ENCODE data around the gene CPLX3.
A peak's percentile ranks its signal among the peaks of the same experiment; 100 is the strongest.

The CPLX3 gene

GRCh38 chr15:74842581-74843444, 16.4 kb downstream of the CPLX3 start, which contains the start of gene ULK3:
Gene ULK3, minus strand, starts transcription at chr15:74843156. Its CDS starts 51 bp downstream, at chr15:74843105.
- TF ChIP-seq TAF1 (IDR thresholded peaks at IDR 0.05; ENCODE audit: borderline replicate concordance, low read depth, low read length): no peak
- peak; percentile 63; the same call in 1 of the 2 replicates for TF ChIP-seq POLR2A (IDR thresholded peaks at IDR 0.05; ENCODE audit: low read depth, low read length)
- DNase-seq (ENCODE audit: insufficient read length) (peak; percentile 98), FAIRE-seq (peak; percentile 91)

GRCh38 chr15:74843445-74843828, 17.0 kb downstream of the CPLX3 start:
- TF ChIP-seq POLR2AphosphoS5 (IDR thresholded peaks at IDR 0.05; ENCODE audit: low read depth, low read length) (no peak; the same call in 1 of the 2 replicates), POLR2A (IDR thresholded peaks at IDR 0.05; ENCODE audit: low read depth, low read length) (no peak), TAF1 (IDR thresholded peaks at IDR 0.05; ENCODE audit: borderline replicate concordance, low read depth, low read length) (no peak)
- DNase-seq (ENCODE audit: insufficient read length) (no peak), FAIRE-seq (no peak)

GRCh38 chr15:74843891-74844299, 17.5 kb downstream of the CPLX3 start:
- no peak for DNase-seq (ENCODE audit: insufficient read length)
- TF ChIP-seq POLR2AphosphoS5 (IDR thresholded peaks at IDR 0.05; ENCODE audit: low read depth, low read length) (no peak; the same call in 1 of the 2 replicates), POLR2A (IDR thresholded peaks at IDR 0.05; ENCODE audit: low read depth, low read length) (no peak), TAF1 (IDR thresholded peaks at IDR 0.05; ENCODE audit: borderline replicate concordance, low read depth, low read length) (no peak)
- FAIRE-seq: no peak

GRCh38 chr15:74844319-74845207, 18.1 kb downstream of the CPLX3 start:
- DNase-seq (ENCODE audit: insufficient read length) (no peak), FAIRE-seq (no peak)
- TF ChIP-seq TAF1 (IDR thresholded peaks at IDR 0.05; ENCODE audit: borderline replicate concordance, low read depth, low read length): no peak
- TF ChIP-seq POLR2A (IDR thresholded peaks at IDR 0.05; ENCODE audit: low read depth, low read length): no peak
- no peak for TF ChIP-seq POLR2AphosphoS5 (IDR thresholded peaks at IDR 0.05; ENCODE audit: low read depth, low read length)

- TF ChIP-seq POLR2A (IDR thresholded peaks at IDR 0.05; ENCODE audit: low read depth, low read length): no peak
- no peak for TF ChIP-seq TAF1 (IDR thresholded peaks at IDR 0.05; ENCODE audit: borderline replicate concordance, low read depth, low read length)
- 0 out of 2 replicates have a peak, but pooled peaks have one; percentile 15 for TF ChIP-seq POLR2AphosphoS5 (IDR thresholded peaks at IDR 0.05; ENCODE audit: low read depth, low read length)
- no peak for FAIRE-seq
- DNase-seq (ENCODE audit: insufficient read length): no peak
Observed at GRCh38 chr15:74845208-74845568, 18.8 kb downstream of the CPLX3 start.

GRCh38 chr15:74845581-74845980, 19.2 kb downstream of the CPLX3 start:
- DNase-seq (ENCODE audit: insufficient read length): no peak
- no peak for FAIRE-seq

GRCh38 chr15:74847432-74847831, 21.0 kb downstream of the CPLX3 start:
- no peak for TF ChIP-seq POLR2A (IDR thresholded peaks at IDR 0.05; ENCODE audit: low read depth, low read length)
- no peak for TF ChIP-seq POLR2AphosphoS5 (IDR thresholded peaks at IDR 0.05; ENCODE audit: low read depth, low read length)
- no peak for TF ChIP-seq TAF1 (IDR thresholded peaks at IDR 0.05; ENCODE audit: borderline replicate concordance, low read depth, low read length)
- no peak for FAIRE-seq
- DNase-seq (ENCODE audit: insufficient read length): no peak

More at GRCh38 chr15:74845581-74845980, 19.2 kb downstream of the CPLX3 start:
- TF ChIP-seq TAF1 (IDR thresholded peaks at IDR 0.05; ENCODE audit: borderline replicate concordance, low read depth, low read length) (no peak), POLR2A (IDR thresholded peaks at IDR 0.05; ENCODE audit: low read depth, low read length) (no peak), POLR2AphosphoS5 (IDR thresholded peaks at IDR 0.05; ENCODE audit: low read depth, low read length) (no peak)

GRCh38 chr15:74850393-74850792, 24.0 kb downstream of the CPLX3 start:
- TF ChIP-seq POLR2AphosphoS5 (IDR thresholded peaks at IDR 0.05; ENCODE audit: low read depth, low read length): no peak
- no peak for TF ChIP-seq TAF1 (IDR thresholded peaks at IDR 0.05; ENCODE audit: borderline replicate concordance, low read depth, low read length)
- TF ChIP-seq POLR2A (IDR thresholded peaks at IDR 0.05; ENCODE audit: low read depth, low read length): no peak

GRCh38 chr15:74851960-74852359, 25.5 kb downstream of the CPLX3 start:
- TF ChIP-seq TAF1 (IDR thresholded peaks at IDR 0.05; ENCODE audit: borderline replicate concordance, low read depth, low read length): no peak
- TF ChIP-seq POLR2AphosphoS5 (IDR thresholded peaks at IDR 0.05; ENCODE audit: low read depth, low read length): no peak
- no peak for TF ChIP-seq POLR2A (IDR thresholded peaks at IDR 0.05; ENCODE audit: low read depth, low read length)
- DNase-seq (ENCODE audit: insufficient read length) (no peak), FAIRE-seq (no peak)

More at GRCh38 chr15:74850393-74850792, 24.0 kb downstream of the CPLX3 start:
- FAIRE-seq (no peak), DNase-seq (ENCODE audit: insufficient read length) (no peak)

- DNase-seq (ENCODE audit: insufficient read length) (no peak), FAIRE-seq (no peak)
- no peak for TF ChIP-seq POLR2AphosphoS5 (IDR thresholded peaks at IDR 0.05; ENCODE audit: low read depth, low read length)
- TF ChIP-seq TAF1 (IDR thresholded peaks at IDR 0.05; ENCODE audit: borderline replicate concordance, low read depth, low read length): no peak
- no peak for TF ChIP-seq POLR2A (IDR thresholded peaks at IDR 0.05; ENCODE audit: low read depth, low read length)
Observed at GRCh38 chr15:74854453-74855022, 28.1 kb downstream of the CPLX3 start.

- DNase-seq (ENCODE audit: insufficient read length) (no peak), FAIRE-seq (no peak)
- TF ChIP-seq POLR2AphosphoS5 (IDR thresholded peaks at IDR 0.05; ENCODE audit: low read depth, low read length) (no peak), TAF1 (IDR thresholded peaks at IDR 0.05; ENCODE audit: borderline replicate concordance, low read depth, low read length) (no peak), POLR2A (IDR thresholded peaks at IDR 0.05; ENCODE audit: low read depth, low read length) (no peak)
Observed at GRCh38 chr15:74855857-74856256, 29.4 kb downstream of the CPLX3 start.

Data from GM12892 (cell line).